ENCODE results near the gene SHC3. TPM values are rescaled to one million over a fixed set of nuclear protein-coding genes. Genes with fewer than 3 reads are reported as not detected.
A peak's percentile ranks its signal among the peaks of the same experiment; 100 is the strongest.
"Not testable (repeated sequence)": the region's sequence is repeated elsewhere in the genome, so short reads cannot be mapped to it uniquely, and the experiment has no call there.

Gene SHC3, protein sequence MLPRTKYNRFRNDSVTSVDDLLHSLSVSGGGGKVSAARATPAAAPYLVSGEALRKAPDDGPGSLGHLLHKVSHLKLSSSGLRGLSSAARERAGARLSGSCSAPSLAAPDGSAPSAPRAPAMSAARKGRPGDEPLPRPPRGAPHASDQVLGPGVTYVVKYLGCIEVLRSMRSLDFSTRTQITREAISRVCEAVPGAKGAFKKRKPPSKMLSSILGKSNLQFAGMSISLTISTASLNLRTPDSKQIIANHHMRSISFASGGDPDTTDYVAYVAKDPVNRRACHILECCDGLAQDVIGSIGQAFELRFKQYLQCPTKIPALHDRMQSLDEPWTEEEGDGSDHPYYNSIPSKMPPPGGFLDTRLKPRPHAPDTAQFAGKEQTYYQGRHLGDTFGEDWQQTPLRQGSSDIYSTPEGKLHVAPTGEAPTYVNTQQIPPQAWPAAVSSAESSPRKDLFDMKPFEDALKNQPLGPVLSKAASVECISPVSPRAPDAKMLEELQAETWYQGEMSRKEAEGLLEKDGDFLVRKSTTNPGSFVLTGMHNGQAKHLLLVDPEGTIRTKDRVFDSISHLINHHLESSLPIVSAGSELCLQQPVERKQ
- not detected for polyA plus RNA-seq

DNA sequence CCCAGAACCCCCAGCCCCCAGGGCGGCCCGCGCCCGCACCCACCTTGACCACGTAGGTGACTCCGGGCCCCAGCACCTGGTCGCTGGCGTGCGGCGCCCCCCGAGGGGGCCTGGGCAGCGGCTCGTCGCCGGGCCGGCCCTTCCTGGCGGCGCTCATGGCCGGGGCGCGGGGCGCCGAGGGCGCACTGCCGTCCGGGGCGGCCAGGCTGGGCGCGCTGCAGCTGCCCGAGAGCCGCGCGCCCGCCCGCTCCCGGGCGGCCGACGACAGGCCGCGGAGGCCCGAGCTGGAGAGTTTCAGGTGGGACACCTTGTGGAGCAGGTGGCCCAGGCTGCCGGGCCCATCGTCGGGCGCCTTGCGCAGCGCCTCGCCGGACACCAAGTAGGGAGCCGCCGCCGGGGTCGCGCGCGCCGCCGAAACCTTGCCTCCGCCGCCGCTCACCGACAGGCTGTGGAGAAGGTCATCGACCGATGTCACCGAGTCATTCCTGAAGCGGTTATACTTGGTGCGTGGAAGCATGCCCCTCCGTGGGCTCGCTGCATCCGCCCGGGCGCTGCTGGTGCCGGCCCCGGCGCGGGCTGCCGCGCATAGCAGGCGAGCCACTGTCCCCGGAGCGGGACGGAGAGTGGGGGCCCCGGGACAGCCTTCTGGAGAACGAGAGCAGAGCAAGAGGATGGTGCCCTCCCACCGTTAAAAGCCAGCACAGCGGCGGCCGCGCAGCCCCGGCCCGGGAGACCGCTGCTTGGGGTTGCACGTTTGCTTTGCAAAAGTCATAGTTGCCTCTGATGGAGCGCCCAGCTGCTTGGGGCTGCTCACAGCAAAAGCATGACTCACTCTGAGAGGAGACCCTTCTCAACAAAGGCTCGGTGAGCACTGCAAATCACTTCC lies at the start of gene SHC3:
Gene SHC3, minus strand, starts transcription at position 875 of the 886 bp plus-strand sequence. Its CDS starts 358 bp downstream, at position 517.
- Mint-ChIP-seq H3K27me3 (ENCODE audit: low read depth in 3 of 3) (peaks cover 17 to 39% (median 18%) of the 10 kb centered on the region in 3 donors), H3K36me3 (peaks cover 0 to 3% (median 0%) of the 10 kb centered on the region in 3 donors), H3K9me3 (peaks cover 0 to 2% (median 0%) of the 10 kb centered on the region in 6 donors), H3K4me1 (peaks cover 15 to 18% of the 10 kb centered on the region in 2 donors), H3K4me3 (peak within 1 kb of the TSS in 1 of 5 donors; percentile 79), H3K27ac (no peak within 1 kb of the TSS)
- DNase-seq = no peak

DNA sequence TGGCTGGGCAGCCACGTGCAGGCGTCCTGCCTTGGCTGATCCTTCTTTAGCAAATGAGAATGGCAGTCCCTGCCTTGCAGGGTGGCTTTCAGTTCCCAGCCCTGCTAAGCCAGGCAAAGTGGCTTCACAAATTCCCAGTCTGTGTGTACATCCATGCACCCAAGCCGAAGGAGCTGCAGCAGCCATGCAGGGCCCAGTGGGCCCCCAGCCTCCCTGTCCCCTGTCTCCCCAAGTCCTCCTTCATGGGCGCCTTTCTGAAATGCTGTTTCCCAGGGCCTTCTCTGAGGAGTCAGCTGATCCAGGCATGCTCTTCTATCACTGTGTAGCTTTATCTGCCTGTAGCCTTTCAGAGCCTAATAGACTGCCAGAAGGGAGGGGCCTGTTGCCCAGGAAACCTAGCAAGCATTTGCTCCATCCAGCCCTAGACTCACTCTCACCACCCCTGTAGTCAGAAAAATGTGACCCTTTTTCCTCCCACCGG lies 47.4 kb upstream of the SHC3 start:
- no peaks in the 10 kb centered on the region for H3K4me1 Mint-ChIP-seq
- peaks cover 0 to 5% (median 0%) of the 10 kb centered on the region in 3 donors for H3K36me3 Mint-ChIP-seq
- H3K27me3 Mint-ChIP-seq (ENCODE audit: low read depth in 3 of 3) = peaks cover 5 to 15% (median 8%) of the 10 kb centered on the region in 3 donors
- no peak overlapping the region for H3K4me3 Mint-ChIP-seq
- peaks cover 0 to 4% (median 0%) of the 10 kb centered on the region in 6 donors for H3K9me3 Mint-ChIP-seq
- no peak overlapping the region for H3K27ac Mint-ChIP-seq
- no peak for DNase-seq

DNA sequence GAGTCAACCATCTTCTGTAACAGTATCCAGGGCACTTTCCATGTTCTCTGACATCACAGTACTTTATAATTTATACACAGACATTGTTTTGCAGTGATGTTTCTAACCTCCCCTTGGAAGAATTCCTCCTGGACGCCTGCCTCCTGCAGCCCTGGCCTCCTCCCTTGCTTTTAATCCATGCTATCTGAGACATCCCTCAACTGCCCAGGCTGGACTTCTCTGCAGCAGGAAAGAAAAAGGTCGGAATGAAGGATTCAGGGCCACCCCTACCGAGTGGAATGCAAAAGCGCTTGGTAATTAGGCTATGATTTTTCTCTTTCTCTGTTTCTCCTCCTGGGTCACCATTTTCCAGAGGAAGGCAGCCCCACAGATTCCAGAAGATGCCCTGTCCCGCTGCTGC lies 47.0 kb upstream of the SHC3 start:
- Mint-ChIP-seq H3K27me3 (ENCODE audit: low read depth in 3 of 3) (peaks cover 5 to 14% (median 8%) of the 10 kb centered on the region in 3 donors), H3K4me3 (no peak overlapping the region), H3K27ac (no peak overlapping the region), H3K9me3 (peaks cover 0 to 4% (median 0%) of the 10 kb centered on the region in 6 donors), H3K4me1 (no peaks in the 10 kb centered on the region), H3K36me3 (peaks cover 0 to 5% (median 0%) of the 10 kb centered on the region in 3 donors)
- no peak for DNase-seq

DNA sequence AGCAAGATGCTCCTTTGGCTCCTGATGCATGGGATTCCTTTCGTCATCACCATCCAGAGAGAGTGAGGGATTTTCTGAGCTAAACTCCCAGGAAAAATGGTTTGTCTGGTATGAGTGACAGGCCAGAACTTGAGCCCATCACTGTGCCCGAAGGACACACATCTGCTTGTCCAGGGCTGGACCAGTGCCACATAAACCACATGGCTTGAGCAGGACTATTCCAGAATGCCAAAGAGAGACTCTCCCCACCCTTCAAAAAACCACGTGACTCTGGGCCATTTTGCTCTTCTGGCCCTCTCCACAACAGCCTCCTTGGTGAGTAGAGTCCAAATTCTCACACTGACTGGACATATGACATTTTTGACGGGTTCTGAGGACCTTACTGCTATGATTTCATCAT lies 46.4 kb upstream of the SHC3 start:
- Mint-ChIP-seq H3K27ac (no peak overlapping the region), H3K36me3 (peaks cover 0 to 5% (median 0%) of the 10 kb centered on the region in 3 donors), H3K27me3 (ENCODE audit: low read depth in 3 of 3) (peaks cover 2 to 10% (median 8%) of the 10 kb centered on the region in 3 donors), H3K9me3 (peaks cover 0 to 1% (median 0%) of the 10 kb centered on the region in 6 donors), H3K4me1 (no peaks in the 10 kb centered on the region), H3K4me3 (no peak overlapping the region)
- no peak for DNase-seq

DNA sequence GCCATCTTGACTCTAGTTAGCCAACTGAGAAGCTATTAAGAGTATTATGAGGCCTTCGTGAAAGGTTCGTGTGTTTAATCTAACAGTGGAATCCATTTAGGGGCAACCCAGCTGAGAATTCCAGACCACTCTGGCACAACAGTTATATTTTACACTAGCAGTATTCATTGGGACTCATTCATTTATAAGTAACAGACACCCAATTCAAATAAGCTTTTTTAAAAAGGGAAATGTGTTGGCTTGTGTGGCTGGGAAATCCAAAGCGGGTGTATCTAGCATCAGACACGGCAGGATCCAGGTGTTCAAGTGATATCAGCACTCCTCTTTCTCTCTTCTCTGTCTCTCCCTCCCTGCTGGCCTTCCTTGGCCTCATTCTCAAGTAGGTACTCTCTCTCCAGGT lies 46.0 kb upstream of the SHC3 start:
- H3K27me3 Mint-ChIP-seq (ENCODE audit: low read depth in 3 of 3) = peaks cover under 1 to 8% (median 8%) of the 10 kb centered on the region in 3 donors

DNA sequence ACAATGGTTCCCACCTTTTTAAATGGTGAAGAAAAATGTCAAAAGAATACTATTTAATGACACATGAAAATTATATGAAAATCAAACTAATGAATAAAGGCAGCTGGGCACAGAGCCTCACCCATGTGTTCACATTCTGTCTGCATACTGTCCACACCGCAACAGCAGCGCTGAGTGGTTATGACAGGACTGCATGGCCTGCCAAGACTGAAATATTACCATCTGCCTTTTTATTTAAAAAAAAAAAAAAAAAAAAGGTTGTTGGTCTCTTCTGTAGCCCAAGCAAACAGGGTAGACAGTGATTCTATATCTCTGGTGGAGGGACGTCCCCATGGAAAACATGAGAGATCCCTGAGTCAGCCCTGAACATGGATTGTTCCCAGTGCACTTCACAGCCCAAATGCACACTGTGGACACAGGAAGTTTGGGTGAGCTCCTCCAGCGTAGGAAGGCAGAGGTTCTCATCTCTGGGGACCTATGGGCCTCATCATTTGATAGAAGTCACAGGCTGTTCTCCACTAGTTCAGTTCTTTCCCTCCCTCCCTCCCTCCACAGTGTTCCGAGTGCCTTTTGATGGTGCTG lies 44.9 kb upstream of the SHC3 start:
- no peak overlapping the region for H3K27ac Mint-ChIP-seq
- H3K9me3 Mint-ChIP-seq = no peaks in the 10 kb centered on the region
- H3K36me3 Mint-ChIP-seq = peaks cover 0 to 5% (median 0%) of the 10 kb centered on the region in 3 donors
- H3K4me3 Mint-ChIP-seq = no peak overlapping the region
- peaks cover 0 to 10% (median 8%) of the 10 kb centered on the region in 3 donors for H3K27me3 Mint-ChIP-seq (ENCODE audit: low read depth in 3 of 3)
- no peak for DNase-seq
- no peaks in the 10 kb centered on the region for H3K4me1 Mint-ChIP-seq

More for the DNA sequence above, 46.0 kb upstream of the SHC3 start:
- Mint-ChIP-seq H3K4me3 (no peak overlapping the region), H3K27ac (no peak overlapping the region), H3K9me3 (no peaks in the 10 kb centered on the region), H3K36me3 (peaks cover 0 to 5% (median 0%) of the 10 kb centered on the region in 3 donors), H3K4me1 (no peaks in the 10 kb centered on the region)
- no peak for DNase-seq

DNA sequence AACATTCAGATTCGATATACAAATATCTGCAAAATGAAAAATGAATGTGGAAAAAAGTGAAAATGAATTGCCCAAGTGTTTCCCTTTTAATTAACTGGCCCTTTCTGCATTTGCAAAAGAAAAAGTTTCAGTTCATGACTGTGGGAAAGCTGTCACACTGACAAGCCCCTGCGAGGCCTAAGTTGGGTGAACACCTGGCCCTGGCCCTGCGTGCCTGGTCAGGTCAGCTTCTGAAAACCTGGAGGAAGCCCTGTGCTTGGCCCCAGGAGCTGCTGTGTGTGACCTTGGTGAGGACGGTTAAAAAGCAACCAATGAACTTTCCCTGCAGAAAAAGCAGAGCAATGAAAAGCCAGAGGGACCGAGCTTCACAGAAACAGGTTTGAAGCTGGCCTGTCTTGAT lies 41.0 kb upstream of the SHC3 start:
- DNase-seq = no peak
- Mint-ChIP-seq H3K27me3 (ENCODE audit: low read depth in 3 of 3) (peaks cover 4 to 7% (median 5%) of the 10 kb centered on the region in 3 donors), H3K27ac (no peak overlapping the region), H3K9me3 (peaks cover 0 to 2% (median 0%) of the 10 kb centered on the region in 6 donors), H3K36me3 (no peaks in the 10 kb centered on the region), H3K4me1 (no peaks in the 10 kb centered on the region), H3K4me3 (no peak overlapping the region)

DNA sequence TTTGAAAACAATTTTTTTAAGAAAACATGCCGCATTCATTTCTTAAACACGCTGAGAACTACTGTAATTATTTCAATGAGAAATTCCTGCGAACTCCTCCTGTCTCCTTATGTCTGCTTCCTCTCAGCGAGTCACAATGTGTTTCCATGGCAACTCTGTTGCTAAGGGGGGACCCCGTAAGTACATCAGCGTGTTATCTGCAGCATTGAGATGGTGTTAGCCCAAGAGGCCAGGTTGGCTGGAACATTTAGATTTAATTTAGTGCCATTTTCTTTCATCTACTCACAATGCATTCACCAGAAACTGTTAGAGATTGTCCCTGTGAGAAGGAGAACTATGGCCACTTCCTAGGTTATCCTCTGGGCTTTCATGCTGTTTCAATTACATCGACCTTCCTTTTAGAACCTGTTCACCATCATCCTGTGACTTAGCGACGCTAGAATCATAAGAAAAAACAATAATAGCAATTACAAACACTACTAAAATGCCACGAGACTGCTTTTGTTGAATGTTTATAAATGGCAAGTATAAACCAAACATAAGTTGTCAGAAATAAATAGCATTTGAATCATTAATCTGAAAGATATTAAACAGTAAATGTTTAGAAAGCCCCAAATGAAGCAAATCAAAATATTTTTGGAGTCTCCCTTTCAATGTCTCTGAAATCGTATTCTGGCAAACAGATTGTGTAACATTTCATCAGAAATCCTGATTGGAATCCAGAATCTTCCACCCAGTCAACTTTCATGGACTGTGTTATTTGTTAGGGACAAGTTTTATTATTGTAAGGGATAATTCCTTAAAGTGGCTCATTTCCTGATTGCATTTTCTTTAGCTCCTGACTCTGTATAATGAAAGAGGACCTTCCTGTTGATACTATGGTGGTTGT lies 39.7 kb upstream of the SHC3 start:
- H3K36me3 Mint-ChIP-seq = no peaks in the 10 kb centered on the region
- no peaks in the 10 kb centered on the region for H3K4me1 Mint-ChIP-seq
- peaks cover 4 to 9% (median 5%) of the 10 kb centered on the region in 3 donors for H3K27me3 Mint-ChIP-seq (ENCODE audit: low read depth in 3 of 3)
- no peak for DNase-seq
- H3K27ac Mint-ChIP-seq = no peak overlapping the region
- peaks cover 0 to 2% (median 0%) of the 10 kb centered on the region in 6 donors for H3K9me3 Mint-ChIP-seq
- no peak overlapping the region for H3K4me3 Mint-ChIP-seq

DNA sequence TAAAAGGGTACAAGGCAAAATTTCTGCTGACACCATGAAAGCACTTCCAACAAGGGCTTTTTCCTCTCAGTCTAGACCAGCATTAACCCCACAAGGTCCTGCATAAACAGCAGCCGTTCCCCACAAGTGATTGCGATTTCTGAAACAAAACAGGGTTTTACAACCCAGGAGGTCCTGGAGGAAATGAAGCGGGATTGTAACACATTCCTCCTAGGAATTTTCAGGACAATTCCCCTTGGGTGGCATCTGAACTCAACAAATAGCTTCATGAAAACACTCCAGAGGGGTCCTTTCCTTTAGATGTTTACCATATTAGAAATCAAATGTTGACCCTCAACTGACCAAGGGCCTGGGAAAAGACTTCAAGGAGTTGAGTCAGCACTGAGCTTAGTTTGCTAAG lies 36.7 kb upstream of the SHC3 start:
- Mint-ChIP-seq H3K27me3 (ENCODE audit: low read depth in 3 of 3) (peaks cover 4 to 10% (median 5%) of the 10 kb centered on the region in 3 donors), H3K9me3 (peaks cover 0 to 4% (median 0%) of the 10 kb centered on the region in 6 donors), H3K4me3 (no peak overlapping the region), H3K36me3 (no peaks in the 10 kb centered on the region), H3K4me1 (no peaks in the 10 kb centered on the region), H3K27ac (no peak overlapping the region)
- DNase-seq = no peak

DNA sequence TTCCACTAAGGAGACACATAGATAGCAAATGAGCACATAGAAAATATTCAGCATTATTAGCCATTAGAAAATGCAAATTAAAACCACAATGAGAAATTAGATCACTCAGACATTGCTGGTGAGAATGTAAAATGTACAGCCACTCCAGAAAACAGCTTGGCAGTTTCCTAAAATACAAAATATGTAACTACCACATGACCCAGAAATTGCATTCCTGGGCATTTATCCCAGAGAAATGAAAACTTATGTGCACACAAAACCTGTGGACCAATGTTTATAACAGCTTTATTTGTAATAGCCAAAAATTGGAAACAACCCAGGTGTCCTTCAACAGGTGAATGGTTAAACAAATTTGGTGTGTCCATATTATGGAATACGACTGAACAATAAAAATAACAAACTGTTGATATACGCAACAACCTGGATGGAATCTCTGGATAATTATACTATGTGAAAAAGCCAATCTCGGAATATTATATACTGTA lies 34.8 kb upstream of the SHC3 start:
- H3K36me3 Mint-ChIP-seq = no peaks in the 10 kb centered on the region
- H3K4me3 Mint-ChIP-seq = no peak overlapping the region
- no peak overlapping the region for H3K27ac Mint-ChIP-seq
- peaks cover 3 to 10% (median 6%) of the 10 kb centered on the region in 3 donors for H3K27me3 Mint-ChIP-seq (ENCODE audit: low read depth in 3 of 3)
- H3K4me1 Mint-ChIP-seq = no peaks in the 10 kb centered on the region
- peaks cover 0 to 4% (median 0%) of the 10 kb centered on the region in 6 donors for H3K9me3 Mint-ChIP-seq
- no peak for DNase-seq

DNA sequence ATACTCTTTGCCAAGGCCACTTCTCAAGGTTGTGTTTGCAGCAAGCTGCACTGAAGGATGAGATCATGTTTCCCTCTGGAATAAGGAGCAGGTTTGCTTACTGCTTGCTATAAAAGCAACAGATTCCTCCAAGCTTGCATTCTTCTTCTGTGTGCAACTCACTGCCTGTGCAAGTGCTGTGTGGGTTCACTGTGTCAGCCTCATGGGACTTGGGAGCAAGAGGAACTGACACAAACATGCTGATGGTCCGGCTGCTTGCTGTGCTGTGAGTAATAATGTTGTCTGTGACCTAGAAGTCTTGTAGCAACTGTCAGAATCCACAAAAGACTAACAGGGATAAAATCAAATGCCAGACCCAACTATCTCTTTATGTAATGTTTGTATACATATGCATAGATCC lies 33.6 kb upstream of the SHC3 start:
- Mint-ChIP-seq H3K9me3 (peaks cover 0 to 4% (median 0%) of the 10 kb centered on the region in 6 donors), H3K36me3 (no peaks in the 10 kb centered on the region), H3K27ac (no peak overlapping the region), H3K4me3 (no peak overlapping the region), H3K27me3 (ENCODE audit: low read depth in 3 of 3) (peaks cover 1 to 10% (median 5%) of the 10 kb centered on the region in 3 donors), H3K4me1 (no peaks in the 10 kb centered on the region)
- no peak for DNase-seq

DNA sequence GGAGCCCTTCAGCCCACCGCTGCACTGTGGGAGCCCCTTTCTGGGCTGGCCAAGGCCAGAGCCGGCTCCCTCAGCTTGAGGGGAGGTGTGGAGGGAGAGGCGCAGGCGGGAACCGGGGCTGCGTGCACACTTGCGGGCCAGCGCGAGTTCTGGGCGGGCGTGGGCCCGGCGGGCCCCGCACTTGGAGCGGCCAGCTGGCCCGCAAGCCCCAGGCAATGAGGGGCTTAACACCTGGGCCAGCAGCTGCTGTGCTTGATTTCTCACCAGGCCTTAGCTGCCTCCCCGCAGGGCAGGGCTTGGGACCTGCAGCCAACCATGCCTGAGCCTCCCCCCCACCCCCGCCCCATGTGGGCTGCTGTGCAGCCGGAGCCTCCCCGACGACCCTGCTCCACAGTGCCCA lies 30.7 kb upstream of the SHC3 start:
- not testable (repeated sequence) for H3K4me1 Mint-ChIP-seq; DNase-seq; H3K9me3 Mint-ChIP-seq; H3K27ac Mint-ChIP-seq; H3K27me3 Mint-ChIP-seq (ENCODE audit: low read depth in 3 of 3); H3K36me3 Mint-ChIP-seq; H3K4me3 Mint-ChIP-seq

Measured in immature natural killer cell (primary cell).